ENCODE measurements around the gene CFAP69. TPM values are rescaled to one million over a fixed set of nuclear protein-coding genes. Genes with fewer than 3 reads are reported as not detected.

The CFAP69 gene
- total and polyA plus RNA-seq, 2 of the 8 experiments (the other 6 are each of a cell fraction or from before 2014, with no cell fraction given), result 1.00 to 3.8 TPM

DNA sequence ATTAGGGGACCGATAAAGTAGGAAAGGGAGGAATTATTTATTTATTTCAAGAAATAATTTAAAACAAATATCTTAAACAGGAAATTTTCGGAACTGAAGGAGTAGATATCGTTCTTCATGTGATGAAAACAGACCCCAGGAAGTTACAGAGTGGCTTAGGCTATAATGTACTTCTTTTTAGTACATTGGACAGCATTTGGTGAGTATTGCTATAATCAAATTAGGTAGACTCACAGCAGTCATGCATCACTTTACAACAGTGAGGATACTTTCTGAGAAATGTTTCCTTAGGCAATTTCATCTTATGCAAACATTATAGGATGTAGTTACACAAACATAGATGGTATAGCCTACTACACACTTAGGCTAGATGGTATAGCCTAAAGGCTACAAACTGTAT, 43.2 kb downstream of the CFAP69 start (continued):
- TF ChIP-seq, protein P1, sequence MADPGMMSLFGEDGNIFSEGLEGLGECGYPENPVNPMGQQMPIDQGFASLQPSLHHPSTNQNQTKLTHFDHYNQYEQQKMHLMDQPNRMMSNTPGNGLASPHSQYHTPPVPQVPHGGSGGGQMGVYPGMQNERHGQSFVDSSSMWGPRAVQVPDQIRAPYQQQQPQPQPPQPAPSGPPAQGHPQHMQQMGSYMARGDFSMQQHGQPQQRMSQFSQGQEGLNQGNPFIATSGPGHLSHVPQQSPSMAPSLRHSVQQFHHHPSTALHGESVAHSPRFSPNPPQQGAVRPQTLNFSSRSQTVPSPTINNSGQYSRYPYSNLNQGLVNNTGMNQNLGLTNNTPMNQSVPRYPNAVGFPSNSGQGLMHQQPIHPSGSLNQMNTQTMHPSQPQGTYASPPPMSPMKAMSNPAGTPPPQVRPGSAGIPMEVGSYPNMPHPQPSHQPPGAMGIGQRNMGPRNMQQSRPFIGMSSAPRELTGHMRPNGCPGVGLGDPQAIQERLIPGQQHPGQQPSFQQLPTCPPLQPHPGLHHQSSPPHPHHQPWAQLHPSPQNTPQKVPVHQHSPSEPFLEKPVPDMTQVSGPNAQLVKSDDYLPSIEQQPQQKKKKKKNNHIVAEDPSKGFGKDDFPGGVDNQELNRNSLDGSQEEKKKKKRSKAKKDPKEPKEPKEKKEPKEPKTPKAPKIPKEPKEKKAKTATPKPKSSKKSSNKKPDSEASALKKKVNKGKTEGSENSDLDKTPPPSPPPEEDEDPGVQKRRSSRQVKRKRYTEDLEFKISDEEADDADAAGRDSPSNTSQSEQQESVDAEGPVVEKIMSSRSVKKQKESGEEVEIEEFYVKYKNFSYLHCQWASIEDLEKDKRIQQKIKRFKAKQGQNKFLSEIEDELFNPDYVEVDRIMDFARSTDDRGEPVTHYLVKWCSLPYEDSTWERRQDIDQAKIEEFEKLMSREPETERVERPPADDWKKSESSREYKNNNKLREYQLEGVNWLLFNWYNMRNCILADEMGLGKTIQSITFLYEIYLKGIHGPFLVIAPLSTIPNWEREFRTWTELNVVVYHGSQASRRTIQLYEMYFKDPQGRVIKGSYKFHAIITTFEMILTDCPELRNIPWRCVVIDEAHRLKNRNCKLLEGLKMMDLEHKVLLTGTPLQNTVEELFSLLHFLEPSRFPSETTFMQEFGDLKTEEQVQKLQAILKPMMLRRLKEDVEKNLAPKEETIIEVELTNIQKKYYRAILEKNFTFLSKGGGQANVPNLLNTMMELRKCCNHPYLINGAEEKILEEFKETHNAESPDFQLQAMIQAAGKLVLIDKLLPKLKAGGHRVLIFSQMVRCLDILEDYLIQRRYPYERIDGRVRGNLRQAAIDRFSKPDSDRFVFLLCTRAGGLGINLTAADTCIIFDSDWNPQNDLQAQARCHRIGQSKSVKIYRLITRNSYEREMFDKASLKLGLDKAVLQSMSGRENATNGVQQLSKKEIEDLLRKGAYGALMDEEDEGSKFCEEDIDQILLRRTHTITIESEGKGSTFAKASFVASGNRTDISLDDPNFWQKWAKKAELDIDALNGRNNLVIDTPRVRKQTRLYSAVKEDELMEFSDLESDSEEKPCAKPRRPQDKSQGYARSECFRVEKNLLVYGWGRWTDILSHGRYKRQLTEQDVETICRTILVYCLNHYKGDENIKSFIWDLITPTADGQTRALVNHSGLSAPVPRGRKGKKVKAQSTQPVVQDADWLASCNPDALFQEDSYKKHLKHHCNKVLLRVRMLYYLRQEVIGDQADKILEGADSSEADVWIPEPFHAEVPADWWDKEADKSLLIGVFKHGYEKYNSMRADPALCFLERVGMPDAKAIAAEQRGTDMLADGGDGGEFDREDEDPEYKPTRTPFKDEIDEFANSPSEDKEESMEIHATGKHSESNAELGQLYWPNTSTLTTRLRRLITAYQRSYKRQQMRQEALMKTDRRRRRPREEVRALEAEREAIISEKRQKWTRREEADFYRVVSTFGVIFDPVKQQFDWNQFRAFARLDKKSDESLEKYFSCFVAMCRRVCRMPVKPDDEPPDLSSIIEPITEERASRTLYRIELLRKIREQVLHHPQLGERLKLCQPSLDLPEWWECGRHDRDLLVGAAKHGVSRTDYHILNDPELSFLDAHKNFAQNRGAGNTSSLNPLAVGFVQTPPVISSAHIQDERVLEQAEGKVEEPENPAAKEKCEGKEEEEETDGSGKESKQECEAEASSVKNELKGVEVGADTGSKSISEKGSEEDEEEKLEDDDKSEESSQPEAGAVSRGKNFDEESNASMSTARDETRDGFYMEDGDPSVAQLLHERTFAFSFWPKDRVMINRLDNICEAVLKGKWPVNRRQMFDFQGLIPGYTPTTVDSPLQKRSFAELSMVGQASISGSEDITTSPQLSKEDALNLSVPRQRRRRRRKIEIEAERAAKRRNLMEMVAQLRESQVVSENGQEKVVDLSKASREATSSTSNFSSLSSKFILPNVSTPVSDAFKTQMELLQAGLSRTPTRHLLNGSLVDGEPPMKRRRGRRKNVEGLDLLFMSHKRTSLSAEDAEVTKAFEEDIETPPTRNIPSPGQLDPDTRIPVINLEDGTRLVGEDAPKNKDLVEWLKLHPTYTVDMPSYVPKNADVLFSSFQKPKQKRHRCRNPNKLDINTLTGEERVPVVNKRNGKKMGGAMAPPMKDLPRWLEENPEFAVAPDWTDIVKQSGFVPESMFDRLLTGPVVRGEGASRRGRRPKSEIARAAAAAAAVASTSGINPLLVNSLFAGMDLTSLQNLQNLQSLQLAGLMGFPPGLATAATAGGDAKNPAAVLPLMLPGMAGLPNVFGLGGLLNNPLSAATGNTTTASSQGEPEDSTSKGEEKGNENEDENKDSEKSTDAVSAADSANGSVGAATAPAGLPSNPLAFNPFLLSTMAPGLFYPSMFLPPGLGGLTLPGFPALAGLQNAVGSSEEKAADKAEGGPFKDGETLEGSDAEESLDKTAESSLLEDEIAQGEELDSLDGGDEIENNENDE (IDR thresholded peaks at IDR 0.05; ENCODE audit: insufficient replicate concordance, low read length), result no peak
- TF ChIP-seq, protein P2, sequence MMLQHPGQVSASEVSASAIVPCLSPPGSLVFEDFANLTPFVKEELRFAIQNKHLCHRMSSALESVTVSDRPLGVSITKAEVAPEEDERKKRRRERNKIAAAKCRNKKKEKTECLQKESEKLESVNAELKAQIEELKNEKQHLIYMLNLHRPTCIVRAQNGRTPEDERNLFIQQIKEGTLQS (IDR thresholded peaks at IDR 0.05; ENCODE audit: insufficient read depth, low read depth, low read length), result no peak
- TF ChIP-seq, protein P3, sequence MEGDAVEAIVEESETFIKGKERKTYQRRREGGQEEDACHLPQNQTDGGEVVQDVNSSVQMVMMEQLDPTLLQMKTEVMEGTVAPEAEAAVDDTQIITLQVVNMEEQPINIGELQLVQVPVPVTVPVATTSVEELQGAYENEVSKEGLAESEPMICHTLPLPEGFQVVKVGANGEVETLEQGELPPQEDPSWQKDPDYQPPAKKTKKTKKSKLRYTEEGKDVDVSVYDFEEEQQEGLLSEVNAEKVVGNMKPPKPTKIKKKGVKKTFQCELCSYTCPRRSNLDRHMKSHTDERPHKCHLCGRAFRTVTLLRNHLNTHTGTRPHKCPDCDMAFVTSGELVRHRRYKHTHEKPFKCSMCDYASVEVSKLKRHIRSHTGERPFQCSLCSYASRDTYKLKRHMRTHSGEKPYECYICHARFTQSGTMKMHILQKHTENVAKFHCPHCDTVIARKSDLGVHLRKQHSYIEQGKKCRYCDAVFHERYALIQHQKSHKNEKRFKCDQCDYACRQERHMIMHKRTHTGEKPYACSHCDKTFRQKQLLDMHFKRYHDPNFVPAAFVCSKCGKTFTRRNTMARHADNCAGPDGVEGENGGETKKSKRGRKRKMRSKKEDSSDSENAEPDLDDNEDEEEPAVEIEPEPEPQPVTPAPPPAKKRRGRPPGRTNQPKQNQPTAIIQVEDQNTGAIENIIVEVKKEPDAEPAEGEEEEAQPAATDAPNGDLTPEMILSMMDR (IDR thresholded peaks at IDR 0.05; ENCODE audit: control extremely low read depth in 1 of 3, insufficient read depth in 1 of 3, low read depth in 1 of 3, low read length in 3 of 3), result no peak
- no peak for TF ChIP-seq SIN3A (conservative IDR thresholded peaks at IDR 0.05 in 1 of 2, IDR thresholded peaks at IDR 0.05 in 1 of 2; ENCODE audit: low read depth in 1 of 2, low read length in 2 of 2)
- no peak for TF ChIP-seq SIX5 (IDR thresholded peaks at IDR 0.05; ENCODE audit: low read depth, low read length)
- TF ChIP-seq PHF8 (conservative IDR thresholded peaks at IDR 0.05; ENCODE audit: low read depth, low read length), result no peak
